Body of pancreas (tissue), 4 donors: ENCODE measurements around the gene TNNI2.

Experiments used
- CTCF ChIP-seq, 7 experiments: fragments of 450-650 bp in 4 of 7; fragments of 200-600 bp in 3 of 7; sonication (generic) in 3 of 7; IDR thresholded peaks; one replicate each; pipeline ENCODE4 v1.5.1; 2016 to 2019; ENCODE audit warnings: antibody characterized with exemption in 7 of 7
- POLR2A ChIP-seq, 3 donors: fragments of 450-650 bp; IDR thresholded peaks; one replicate each; pipeline ENCODE4 v1.6.1; 2016; ENCODE audit warnings: antibody characterized with exemption in 3 of 3, mild to moderate bottlenecking in 2 of 3

GRCh38 chr11:1821562-1821961, 17.2 kb upstream of the TNNI2 start:
- no peak for TF ChIP-seq POLR2A (IDR thresholded peaks at IDR 0.05)
- TF ChIP-seq CTCF (IDR thresholded peaks at IDR 0.05) = no peak
